DMS53 (cell line): ENCODE data around the gene KCNQ1OT1.

ENCODE experiments used
- DNase-seq: peaks from one replicate; lab custom pipeline; 2025; lab: John Stamatoyannopoulos, UW

KCNQ1OT1 gene

DNA sequence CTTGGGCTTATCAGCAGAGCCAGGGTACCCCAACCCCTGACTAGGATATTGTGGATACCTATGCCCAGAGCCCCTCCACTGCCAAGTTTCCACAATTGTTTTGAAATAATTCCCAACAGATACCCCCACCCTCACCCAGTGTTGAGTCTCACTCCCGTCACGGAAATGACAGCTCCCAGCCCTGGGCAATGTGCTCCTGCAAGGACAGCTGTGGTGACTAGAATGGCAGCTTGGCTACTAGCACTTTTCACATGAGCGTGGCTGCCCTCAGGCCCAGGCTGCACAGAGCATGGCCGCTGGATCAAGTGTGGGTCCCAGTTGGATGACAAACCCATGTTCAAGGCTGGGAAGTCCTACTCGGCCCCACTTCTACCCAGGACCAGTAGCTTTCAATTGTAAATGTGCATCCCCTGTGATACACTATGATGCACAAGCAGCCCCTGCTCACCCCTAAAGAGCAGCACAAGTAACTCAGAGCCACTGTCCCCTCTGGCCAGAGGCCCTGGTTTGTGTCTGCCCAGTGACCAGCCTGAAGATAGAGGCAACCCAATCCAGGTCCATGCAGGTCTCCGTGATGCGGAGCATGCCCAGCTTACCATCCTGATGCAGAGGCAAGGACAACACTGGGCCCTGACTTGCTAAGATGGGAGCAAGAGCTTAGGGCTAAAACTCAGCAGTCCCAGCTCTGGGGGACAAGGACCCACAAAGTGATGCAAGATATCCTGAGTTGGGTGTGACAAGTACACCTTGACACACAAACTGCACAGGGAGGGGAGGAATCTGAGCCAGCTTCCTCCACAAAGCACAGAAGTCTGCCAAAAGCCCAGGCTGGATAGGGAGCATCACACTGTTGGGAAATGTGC, 13.2 kb downstream of the KCNQ1OT1 start:
- DNase-seq, result no peak

DNA sequence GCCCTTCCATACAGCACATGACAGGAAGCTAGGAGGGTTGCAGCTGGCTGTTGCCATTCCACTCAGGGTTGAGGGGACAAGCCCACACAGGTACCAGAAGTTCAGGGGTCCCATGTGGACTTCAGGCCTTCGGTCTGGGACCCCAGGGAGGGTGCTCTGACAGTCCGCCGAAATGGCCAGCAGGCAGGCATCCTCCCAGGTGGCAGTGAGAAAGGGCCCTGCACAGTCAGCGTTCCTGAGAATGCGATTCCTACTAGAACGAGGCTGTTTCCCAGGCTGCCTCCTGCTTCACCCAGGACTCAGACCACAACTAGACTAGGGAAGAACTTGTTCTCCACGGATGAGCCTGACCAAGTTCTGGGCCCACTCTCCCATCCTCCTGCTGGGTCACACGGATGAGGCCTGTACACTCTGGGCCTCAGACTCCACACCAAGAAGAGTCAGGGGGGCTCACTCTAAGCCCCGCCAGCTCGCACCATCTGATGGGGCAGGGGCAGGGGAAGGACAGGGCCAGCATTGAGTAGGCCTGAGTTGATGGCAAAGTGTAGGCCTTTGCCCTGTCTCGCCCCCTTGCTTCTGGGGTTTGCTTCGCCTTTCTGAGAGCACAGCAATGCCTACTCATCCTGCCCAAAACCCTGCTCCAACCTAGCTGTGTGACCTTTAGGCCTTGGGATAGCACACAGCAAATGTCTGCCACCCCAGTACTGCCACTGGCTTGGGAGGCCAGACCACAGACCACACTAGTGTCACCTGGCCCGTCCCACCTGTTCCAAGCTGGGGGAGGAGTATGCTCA, 14.0 kb downstream of the KCNQ1OT1 start:
- no peak for DNase-seq

DNA sequence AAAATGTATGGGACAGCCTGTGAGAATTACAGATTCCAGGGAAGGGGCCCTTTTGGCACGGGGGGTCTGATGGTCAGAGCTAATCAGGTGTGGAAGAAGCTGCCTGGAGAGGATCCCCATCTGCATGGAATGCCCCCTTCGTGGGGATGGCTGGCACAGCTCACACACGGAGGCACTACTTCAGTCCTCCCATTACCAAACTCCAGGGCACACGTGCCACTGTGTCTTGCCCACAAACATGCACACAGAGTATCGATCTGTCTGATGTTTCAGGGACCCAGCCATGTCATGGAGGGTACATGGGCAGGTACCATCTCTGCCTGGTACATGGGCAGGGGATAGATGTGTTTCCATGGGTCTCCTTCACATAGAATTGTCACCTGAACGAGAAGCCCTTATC, 14.7 kb downstream of the KCNQ1OT1 start:
- DNase-seq, result no peak

DNA sequence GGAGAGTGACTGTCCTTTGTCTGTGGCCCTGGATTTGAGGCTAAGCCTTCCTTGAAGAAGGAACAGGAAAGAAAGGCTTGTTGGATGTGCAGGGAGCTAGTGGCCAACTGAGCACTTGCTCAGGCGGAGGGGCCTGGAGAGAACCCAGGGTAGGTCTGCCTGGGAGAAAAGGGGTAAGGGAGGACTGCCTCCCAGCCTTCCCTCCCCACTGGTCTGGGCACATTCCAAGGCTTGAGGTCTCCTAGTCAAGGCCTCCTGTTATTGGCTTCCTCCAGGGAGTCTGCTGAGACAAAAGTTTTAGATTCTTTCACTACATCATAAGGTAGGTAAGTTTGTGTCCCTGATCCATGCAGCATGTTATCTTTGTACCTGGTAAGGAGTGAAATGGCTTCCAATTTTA, 15.2 kb downstream of the KCNQ1OT1 start:
- no peak for DNase-seq

DNA sequence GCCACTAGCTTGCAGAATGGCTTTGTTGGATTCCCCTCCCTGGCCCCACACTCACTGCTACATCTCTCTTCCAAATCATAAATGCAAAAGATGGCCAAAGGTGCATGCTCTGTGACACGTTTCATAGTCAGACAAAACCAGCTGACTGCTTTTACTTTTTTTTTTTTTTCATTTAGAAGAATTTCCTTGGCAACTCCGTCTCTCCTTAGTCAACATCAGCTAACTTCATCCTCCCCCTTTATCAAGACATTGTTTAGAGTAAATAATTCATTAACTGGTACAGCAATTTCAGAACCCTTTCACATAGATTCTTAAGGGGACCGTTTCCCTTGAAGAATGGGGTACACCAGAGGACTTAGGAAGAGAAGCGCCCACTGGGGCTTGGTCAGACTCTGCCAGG, 16.0 kb downstream of the KCNQ1OT1 start:
- DNase-seq, result no peak

DNA sequence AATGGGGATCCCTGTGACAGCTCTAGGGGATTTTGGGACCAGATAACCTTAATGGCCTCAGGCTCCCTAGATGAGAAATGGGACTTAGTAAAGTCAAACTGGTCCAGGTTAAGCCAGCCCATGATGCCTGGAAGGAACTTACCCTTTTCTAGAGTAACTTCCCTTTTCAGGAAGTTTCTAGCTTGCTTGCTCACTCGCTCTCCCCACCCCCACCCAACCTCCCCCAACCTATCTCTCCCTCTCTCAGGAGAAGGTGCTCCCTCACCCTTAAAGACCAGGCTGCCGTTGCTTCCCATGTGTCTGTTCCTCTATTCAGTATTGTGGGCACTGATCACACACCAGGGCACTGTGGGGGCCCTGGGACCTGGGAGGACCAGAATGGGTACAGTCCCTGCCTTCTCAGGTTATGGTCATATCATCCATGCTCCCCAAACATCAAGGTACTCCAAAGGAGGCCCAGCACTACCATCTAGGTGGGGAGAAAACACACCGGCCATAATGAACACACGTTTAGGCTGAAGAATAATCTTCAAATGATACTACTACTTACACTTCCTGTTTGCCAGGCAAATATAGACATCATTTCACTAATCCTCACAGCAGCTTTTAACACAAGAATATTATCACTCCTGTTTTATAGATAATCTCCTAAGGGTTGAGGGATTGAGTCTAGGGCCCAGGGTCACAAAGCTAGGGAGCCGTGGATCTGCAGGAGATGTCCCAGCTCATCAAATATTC, 18.2 kb downstream of the KCNQ1OT1 start:
- DNase-seq, result no peak

DNA sequence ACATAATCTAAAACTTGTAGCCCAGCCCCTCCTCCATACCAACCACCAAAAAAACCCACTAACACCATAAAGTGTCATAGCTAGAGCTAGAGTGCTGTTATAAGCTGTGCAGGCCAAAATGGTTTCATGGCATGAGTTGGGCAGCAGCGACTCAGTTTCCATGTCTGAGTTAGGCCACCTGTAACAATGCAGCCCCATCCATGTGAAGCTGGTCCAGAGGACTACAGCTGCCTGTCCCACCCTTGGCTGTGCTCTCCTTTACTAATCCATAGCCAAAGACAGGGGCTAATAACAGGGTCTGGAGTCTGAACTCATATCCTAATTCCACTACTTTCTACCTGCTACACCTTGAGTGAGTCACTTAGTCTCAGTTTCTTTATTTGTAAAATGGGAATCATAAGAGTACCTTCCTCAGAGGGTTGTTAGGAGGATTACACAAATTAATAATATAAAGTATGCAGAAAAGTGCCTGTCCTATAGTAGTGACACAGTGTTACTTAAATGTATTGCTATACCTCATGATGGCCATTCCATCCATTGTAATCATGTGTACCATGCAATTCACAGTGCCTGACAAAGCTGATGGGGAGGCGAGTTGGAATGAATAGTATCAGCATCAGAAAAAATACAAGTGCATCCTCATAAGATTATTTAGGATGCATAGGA, 20.6 kb downstream of the KCNQ1OT1 start:
- no peak for DNase-seq

DNA sequence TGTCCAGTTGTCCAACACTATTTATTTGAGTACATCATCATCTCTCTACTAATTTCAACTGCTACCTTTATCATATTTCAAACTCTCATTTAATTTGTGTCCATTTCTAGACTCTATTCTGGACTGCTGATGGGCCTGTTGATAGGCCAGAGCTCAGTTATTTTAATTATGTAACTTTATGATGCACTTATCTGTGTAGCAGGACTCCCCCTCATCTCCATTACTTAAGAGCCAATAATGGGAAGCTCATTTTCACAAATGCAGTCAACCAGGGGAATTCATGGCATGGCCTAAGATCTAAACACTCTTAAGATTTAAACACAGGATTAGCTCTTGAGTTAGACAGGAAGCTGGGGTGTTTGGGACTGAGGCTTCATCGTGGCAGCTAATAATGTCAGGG, 21.4 kb downstream of the KCNQ1OT1 start:
- no peak for DNase-seq

DNA sequence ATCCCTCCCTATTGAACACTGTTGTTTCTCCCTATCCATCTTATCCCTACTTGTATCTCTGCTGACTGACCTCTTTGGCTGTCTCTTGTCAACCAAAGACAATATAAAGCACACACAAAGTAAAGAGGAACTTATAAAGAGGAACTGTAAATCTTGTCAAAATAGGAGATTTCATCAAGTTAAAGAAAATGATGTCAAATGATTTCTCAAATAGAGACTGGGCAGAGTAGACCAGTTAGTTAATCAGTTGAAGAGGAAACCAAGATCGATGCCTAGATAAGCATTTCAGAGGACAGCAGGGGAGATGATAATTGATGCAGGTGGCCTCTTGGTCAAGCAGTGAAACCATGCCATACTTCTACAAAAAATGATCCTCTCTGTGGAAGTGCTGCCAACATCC, 22.7 kb downstream of the KCNQ1OT1 start:
- DNase-seq, result no peak

DNA sequence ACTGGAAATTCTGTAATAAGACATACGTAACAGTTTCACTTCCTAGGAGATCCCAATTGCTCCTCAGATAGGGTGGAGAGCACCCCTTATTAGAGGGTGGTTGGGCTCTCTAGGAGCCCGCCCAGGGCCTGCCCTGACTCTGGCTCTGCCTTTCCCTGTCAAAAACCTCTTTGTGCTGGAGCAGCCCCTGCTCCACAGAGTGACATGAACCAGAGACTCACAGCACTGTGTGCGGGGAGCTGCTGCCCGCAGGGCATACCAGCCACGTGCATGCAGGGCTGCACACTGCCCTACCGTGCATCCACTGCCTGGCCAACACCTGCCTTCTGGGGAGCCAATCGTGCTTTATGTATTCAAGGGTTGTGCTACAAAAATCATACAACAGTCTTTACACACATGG, 24.3 kb downstream of the KCNQ1OT1 start:
- DNase-seq, result no peak

DNA sequence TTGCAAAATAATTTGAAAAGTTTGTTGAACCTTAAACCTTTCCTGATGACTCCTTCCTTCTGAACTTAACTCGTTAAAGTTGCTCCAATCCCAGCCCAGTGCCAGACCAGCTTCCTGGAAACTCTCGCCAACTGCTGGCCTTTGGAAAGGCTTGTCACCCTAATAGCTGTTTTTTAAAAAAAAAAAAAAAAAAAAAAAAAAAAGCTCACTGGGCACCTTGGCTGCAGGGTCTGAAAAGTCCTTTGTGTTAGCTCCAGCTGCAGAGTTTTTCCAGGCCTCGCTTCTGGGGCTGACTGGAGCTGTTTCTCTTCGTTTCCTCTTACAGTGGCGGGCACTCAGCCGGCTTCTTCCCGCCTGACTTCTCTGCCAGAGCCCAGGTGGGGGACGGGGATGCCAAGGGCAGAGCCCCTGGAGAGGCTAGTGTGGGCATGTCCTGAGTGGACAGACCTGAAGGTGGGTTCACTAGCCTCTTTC, 25.1 kb downstream of the KCNQ1OT1 start:
- no peak for DNase-seq

DNA sequence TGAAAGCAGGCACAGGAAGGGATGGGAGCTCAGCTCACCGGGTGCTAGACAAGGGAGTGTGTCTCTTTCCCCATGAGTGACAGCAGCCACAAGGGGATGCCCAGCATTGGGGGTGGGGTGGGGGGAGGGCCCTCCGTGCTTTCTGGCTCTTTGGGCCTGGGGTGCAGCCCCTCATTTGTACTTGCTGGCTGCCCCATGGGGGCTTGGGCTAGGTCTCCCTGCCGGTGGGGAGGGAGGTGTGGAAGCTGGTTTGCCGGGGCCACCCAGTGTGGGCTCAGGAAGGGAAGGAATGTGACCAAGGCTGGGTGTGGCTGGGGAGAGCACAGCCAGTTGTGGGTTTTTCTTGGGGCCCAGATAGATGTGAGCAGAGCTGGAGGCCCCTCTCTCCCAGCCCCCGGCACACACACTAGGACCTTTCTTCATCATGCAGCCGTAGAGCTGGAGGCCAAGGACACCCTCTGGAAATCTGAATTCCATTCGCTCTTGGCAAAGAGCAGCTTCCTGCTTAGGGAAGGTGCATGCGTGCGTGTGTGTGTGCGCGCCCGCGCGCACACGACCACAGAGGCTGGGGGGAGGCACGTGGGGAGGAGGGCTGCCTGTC, 25.8 kb downstream of the KCNQ1OT1 start:
- DNase-seq, result no peak

DNA sequence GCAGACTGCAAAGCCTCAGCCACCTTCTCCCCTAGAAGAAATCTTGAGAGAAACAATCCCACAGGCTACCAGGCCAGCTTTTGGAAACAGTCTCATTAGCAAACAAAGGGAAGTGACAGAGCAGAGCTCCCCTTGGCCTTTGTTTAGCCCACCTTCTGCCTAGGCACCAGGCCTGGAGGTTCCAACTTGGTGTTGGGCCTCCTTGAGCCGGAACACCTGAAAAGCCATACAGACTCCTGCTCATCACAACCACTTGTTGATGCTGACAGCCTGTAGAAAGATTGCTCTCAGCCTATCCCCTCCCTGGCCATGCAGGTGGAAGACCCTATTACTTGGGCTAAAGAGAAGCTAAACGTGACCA, 26.6 kb downstream of the KCNQ1OT1 start:
- DNase-seq, result no peak

DNA sequence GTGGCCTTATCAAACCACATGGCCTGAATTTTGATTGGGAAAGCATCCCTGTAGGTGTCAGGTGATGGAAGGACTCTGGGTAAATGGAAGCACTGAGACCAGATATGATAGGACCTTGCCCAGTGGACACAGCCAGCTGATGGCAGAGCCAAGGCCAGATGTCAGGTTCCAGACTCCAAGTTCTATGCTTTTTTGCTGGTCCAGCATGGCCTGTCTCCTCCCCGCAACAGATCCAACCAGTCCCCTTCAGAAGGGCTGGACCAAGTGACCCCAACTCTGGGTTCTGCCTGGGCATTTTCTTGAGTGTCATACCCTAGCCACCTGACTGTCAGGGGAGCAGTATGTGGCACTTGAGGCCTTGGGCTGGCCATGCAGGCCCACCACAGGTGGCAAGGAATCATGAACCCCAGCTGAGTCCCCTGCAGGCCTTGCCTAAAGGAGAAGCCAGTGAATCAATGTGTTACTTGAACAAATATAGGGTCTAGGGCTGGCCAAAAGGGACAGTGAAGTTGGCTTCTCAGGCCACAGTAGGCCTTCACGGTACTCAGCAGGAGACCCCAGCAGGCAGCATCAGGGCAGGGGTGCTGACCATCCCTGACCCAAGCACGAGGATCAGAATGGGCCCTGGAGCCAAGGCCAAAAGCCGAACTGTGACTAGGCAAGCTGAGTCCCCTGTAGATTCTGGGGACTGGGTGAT, 27.1 kb downstream of the KCNQ1OT1 start:
- DNase-seq, result no peak

DNA sequence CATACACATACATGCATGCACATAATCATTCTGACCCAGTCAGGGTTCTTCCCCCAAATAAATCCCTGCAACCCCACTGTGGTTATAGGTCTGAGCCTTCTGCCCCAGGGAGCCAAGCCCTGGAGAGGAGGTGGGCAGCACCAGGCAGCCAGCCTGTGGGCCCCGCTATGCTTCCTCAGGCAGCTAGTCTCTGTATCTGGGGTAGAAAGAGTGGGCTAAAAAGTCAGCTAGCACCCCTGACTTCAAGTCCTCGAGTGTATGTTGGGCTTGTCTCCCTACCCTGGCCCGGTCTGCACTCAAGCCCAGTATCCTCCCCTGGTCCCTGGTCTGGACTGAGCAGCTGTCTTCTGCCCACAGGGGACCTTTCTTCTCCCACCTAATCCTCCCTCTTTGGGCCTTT, 28.0 kb downstream of the KCNQ1OT1 start:
- DNase-seq, result no peak

DNA sequence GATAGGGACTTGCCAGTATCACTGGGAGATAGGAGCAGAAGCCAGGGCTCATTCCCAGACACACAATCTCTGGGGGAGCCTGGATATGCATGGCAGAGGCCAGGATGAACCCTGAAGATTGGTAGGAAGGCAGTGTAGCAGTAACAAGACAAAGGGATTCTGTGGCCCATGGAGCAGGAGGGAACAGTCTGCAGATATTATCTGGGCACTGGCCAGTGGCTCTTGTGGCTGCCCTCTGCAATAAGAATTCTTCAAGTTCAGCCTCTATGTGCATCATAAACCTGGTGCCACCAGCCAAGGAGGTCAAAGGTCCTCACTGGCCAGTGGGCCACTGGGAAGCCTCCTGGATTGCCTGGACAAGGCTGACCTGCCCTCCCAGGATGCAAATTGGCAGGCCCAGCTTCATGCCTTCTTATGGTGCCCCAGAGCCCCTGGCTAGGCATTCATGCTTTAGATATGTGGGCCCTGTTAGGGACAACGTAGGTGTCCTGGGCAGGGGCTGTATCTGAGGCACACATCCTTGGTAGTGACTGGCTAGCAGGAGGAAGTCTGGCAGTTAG, 29.2 kb downstream of the KCNQ1OT1 start:
- DNase-seq, result no peak

DNA sequence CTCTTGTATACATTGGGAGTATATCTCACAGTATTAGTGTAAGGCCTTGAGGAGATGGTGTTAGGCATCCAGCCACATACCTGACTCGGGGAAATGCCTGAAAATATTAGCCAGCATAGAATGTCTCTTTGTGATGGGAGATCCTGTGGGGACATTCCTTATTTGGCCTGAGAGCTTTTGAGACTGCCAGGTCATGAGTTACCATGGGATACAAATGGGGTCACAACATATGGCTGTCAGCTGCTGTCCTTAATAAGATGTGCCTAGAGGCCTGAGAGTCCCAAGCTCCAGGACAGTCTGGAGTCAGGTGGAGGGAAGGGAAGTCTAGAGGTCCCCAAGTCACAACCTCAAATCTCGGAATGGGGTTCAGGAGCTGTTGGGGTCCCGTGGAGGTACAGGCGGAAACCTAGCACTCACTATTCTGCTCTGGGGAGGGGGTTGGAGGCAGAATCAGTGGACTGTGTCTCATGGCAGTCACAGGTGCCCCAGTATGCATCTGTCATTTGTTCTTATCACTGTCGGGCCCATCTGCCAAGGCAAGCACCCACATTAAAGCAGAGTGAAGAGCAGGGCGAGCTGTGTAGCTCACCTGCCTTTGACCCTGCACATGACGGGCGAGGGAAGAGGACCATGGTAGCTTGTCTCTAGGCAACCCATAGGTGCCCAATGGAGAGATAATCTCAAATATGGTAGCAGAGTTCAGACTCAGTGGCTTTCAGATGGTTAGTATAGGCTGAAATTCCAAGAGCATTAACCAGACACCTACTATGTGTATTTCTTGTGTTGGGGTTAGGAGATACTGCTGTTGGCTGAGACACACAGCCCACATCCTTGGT, 29.9 kb downstream of the KCNQ1OT1 start:
- DNase-seq, result no peak

DNA sequence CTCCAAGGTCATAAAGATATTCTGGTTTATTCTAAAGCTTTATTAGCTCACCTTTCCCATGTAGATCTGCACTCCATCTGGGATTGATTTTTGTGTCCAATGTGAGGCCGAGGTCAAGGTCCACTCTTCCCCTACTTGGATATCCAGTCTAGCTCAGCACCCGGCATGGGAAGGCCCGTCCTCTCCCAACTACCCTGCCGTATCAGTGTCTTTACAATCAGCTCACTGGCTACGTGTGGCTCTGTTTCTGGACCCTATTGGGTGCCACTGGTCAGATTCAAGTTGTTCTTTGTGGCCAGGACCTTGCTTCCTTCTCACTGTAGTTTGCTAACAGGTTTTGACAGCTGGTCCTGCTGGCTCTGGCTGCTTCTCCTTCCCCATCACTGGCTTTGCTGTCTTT, 30.9 kb downstream of the KCNQ1OT1 start:
- no peak for DNase-seq

DNA sequence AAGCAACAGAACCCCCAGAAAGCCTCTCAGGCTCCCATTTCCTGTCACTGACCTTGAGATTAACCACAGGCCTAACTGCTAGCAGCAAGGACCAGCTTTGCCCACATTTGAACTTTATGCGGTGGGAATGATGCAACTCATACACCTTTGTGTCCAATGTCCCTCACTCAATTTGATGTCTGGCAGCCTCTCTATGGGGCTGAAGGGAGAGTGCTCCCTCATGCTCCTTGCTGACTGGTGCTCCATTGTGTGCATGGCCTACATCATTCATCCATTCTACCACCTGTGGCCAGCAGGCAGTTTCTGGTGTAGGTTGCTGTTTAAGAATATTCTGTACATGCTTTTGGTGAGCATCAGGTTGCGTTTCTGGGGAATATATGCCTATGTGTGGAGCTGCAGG, 31.9 kb downstream of the KCNQ1OT1 start:
- DNase-seq, result no peak
